IMR-90 (cell line): ENCODE data around the gene DYRK1B. TPM values are rescaled to one million over a fixed set of nuclear protein-coding genes. Genes with fewer than 3 reads are reported as not detected.

Experiments used
- ATAC-seq: fragments of 200-7000 bp; cut with Tn5 transposase; 2 replicates; pipeline ENCODE4 v1.9.1; 2020; ENCODE audit warnings: low read depth, mild to moderate bottlenecking, moderate library complexity
- BruUV-seq: library from RNA; stranded (reverse); fragments of 400-500 nt; replicated peaks from 2 replicates; lab custom pipeline; 2021; lab: Mats Ljungman, UMichigan
- CTCF ChIA-PET: fragments of 300-600 bp; formaldehyde crosslinking; extraction: SDS; loops from one replicate; lab custom pipeline; 2021; ENCODE audit warnings: antibody characterized with exemption; lab: Yijun Ruan, JAX
- POLR2A ChIA-PET: fragments of 300-600 bp; sonication (Branson Sonifier 250); formaldehyde crosslinking; loops from one replicate; lab custom pipeline; 2022; ENCODE audit warnings: antibody characterized with exemption; ENCODE audit not compliant: unreplicated experiment; lab: Charles Lee
- DNase-seq: peaks from one replicate; pipeline ENCODE4 v3.0.0; 2013
- H2AFZ ChIP-seq: replicated peaks from 2 replicates; pipeline ENCODE3; 2013; ENCODE audit warnings: low read length, mild to moderate bottlenecking; ENCODE audit not compliant: poor library complexity
- H2AK5ac ChIP-seq: 2 replicates; pipeline ENCODE4 v1.6.1; 2013; ENCODE audit warnings: low read depth, low read length, inconsistent platforms
- H2AK9ac ChIP-seq: replicated peaks from 2 replicates; pipeline ENCODE3; 2013; ENCODE audit warnings: mild to moderate bottlenecking, low read depth, low read length, moderate library complexity; ENCODE audit not compliant: poor library complexity
- H2BK120ac ChIP-seq: 2 replicates; pipeline ENCODE4 v1.6.1; 2013; ENCODE audit warnings: low read depth, low read length, inconsistent platforms
- H2BK15ac ChIP-seq: 3 replicates; pipeline ENCODE4 v1.6.1; 2013; ENCODE audit warnings: low read depth, low read length, inconsistent platforms
- H2BK20ac ChIP-seq: 2 replicates; pipeline ENCODE4 v1.6.1; 2013; ENCODE audit warnings: low read depth, mild to moderate bottlenecking, inconsistent platforms, low read length, moderate library complexity
- H2BK5ac ChIP-seq: 2 replicates; pipeline ENCODE4 v1.6.1; 2013; ENCODE audit warnings: mild to moderate bottlenecking, low read depth, low read length, inconsistent platforms; ENCODE audit not compliant: poor library complexity, severe bottlenecking
- H3K14ac ChIP-seq: replicated peaks from 2 replicates; pipeline ENCODE4 v1.6.1; 2013; ENCODE audit warnings: low read depth, low read length, inconsistent platforms
- H3K18ac ChIP-seq: 2 replicates; pipeline ENCODE4 v1.6.1; 2013; ENCODE audit warnings: low read depth, low read length, control low read depth
- H3K23ac ChIP-seq: 2 replicates; pipeline ENCODE4 v1.6.1; 2013; ENCODE audit warnings: low read depth, low read length, inconsistent platforms
- H3K27ac ChIP-seq: 2 replicates; pipeline ENCODE4 v1.5.1; 2013; ENCODE audit warnings: mild to moderate bottlenecking, control low read depth, low read length; ENCODE audit not compliant: insufficient read depth
- H3K27me3 ChIP-seq: 2 replicates; pipeline ENCODE4 v1.6.1; 2013; ENCODE audit warnings: low read length; ENCODE audit not compliant: control insufficient read depth, insufficient read depth
- H3K36me3 ChIP-seq: 2 replicates; pipeline ENCODE4 v1.6.1; 2013; ENCODE audit warnings: low read length, mixed read lengths; ENCODE audit not compliant: control insufficient read depth, insufficient read depth
- H3K4ac ChIP-seq: 2 replicates; pipeline ENCODE4 v1.6.1; 2013; ENCODE audit warnings: low read depth, low read length, inconsistent platforms
- H3K4me1 ChIP-seq: 2 replicates; pipeline ENCODE4 v1.6.1; 2013; ENCODE audit warnings: low read length, mixed read lengths; ENCODE audit not compliant: control insufficient read depth, insufficient read depth
- H3K4me2 ChIP-seq: 2 replicates; pipeline ENCODE4 v1.6.1; 2013; ENCODE audit warnings: low read depth, mild to moderate bottlenecking, control low read depth, low read length, moderate library complexity
- H3K4me3 ChIP-seq: 2 replicates; pipeline ENCODE4 v1.5.1; 2013; ENCODE audit warnings: low read depth, mild to moderate bottlenecking, control low read depth, low read length, moderate library complexity; ENCODE audit not compliant: insufficient read depth
- H3K56ac ChIP-seq: 2 replicates; pipeline ENCODE4 v1.6.1; 2013; ENCODE audit warnings: low read length, inconsistent platforms; ENCODE audit not compliant: insufficient read depth; ENCODE audit errors: extremely low read depth
- H3K79me1 ChIP-seq, 2 experiments: 2 replicates each; pipeline ENCODE4 v1.6.1; 2013; ENCODE audit warnings: low read length in 2 of 2, inconsistent platforms in 1 of 2, low read depth in 1 of 2
- H3K9ac ChIP-seq: 2 replicates; pipeline ENCODE4 v1.6.1; 2013; ENCODE audit warnings: low read depth, low read length, control low read depth
- H3K9me1 ChIP-seq: 2 replicates; pipeline ENCODE4 v1.6.1; 2013; ENCODE audit warnings: low read length, inconsistent platforms; ENCODE audit not compliant: insufficient read depth
- H3K9me3 ChIP-seq: 2 replicates; pipeline ENCODE4 v1.6.1; 2013; ENCODE audit warnings: low read length; ENCODE audit not compliant: control insufficient read depth, insufficient read depth
- H4K20me1 ChIP-seq: 2 replicates; pipeline ENCODE4 v1.6.1; 2013; ENCODE audit warnings: low read length, inconsistent platforms; ENCODE audit not compliant: insufficient read depth
- H4K5ac ChIP-seq: 2 replicates; pipeline ENCODE4 v1.6.1; 2013; ENCODE audit warnings: mild to moderate bottlenecking, low read depth, low read length, control low read depth
- H4K8ac ChIP-seq, 2 experiments: 2 replicates each; pipeline ENCODE4 v1.6.1; 2013; ENCODE audit warnings: low read depth in 2 of 2, low read length in 2 of 2, control low read depth in 1 of 2, inconsistent platforms in 1 of 2
- H4K91ac ChIP-seq: 2 replicates; pipeline ENCODE4 v1.6.1; 2013; ENCODE audit warnings: low read depth, low read length, inconsistent platforms; ENCODE audit not compliant: insufficient read depth
- BHLHE40 ChIP-seq: fragments of 150-350 bp; IDR thresholded peaks from 2 replicates; pipeline ENCODE4 v1.6.1; 2016; ENCODE audit warnings: mild to moderate bottlenecking, low read depth, low read length
- CHD1 ChIP-seq: IDR thresholded peaks from 2 replicates; pipeline ENCODE4 v1.6.1; 2012; ENCODE audit warnings: low read depth, low read length, improper control_type of control experiment
- CTCF ChIP-seq: conservative IDR thresholded peaks from 2 replicates; pipeline ENCODE4 v1.5.1; 2012; ENCODE audit warnings: mild to moderate bottlenecking, low read depth, low read length, improper control_type of control experiment
- ELK1 ChIP-seq: fragments of 150-350 bp; IDR thresholded peaks from 2 replicates; pipeline ENCODE4 v1.6.1; 2016; ENCODE audit warnings: low read depth, mild to moderate bottlenecking, low read length, moderate library complexity, borderline replicate concordance
- FOS ChIP-seq: fragments of 150-350 bp; IDR thresholded peaks from 2 replicates; pipeline ENCODE4 v1.6.1; 2016; ENCODE audit warnings: low read depth, low read length
- MAFK ChIP-seq: IDR thresholded peaks from 2 replicates; pipeline ENCODE4 v1.6.1; 2012; ENCODE audit warnings: low read depth, low read length, improper control_type of control experiment
- MXI1 ChIP-seq: IDR thresholded peaks from 2 replicates; pipeline ENCODE4 v1.6.1; 2012; ENCODE audit warnings: low read depth, mild to moderate bottlenecking, low read length, moderate library complexity, borderline replicate concordance
- NFE2L2 ChIP-seq: fragments of 150-350 bp; IDR thresholded peaks from 2 replicates; pipeline ENCODE4 v1.6.1; 2016; ENCODE audit warnings: low read depth, mild to moderate bottlenecking, low read length
- POLR2A ChIP-seq: IDR thresholded peaks from 2 replicates; pipeline ENCODE4 v1.6.1; 2012; ENCODE audit warnings: mild to moderate bottlenecking, low read depth, low read length
- RAD21 ChIP-seq: IDR thresholded peaks from 2 replicates; pipeline ENCODE4 v1.6.1; 2012; ENCODE audit warnings: low read length, improper control_type of control experiment
- RCOR1 ChIP-seq: IDR thresholded peaks from 2 replicates; pipeline ENCODE4 v1.6.1; 2012; ENCODE audit warnings: mild to moderate bottlenecking, low read length, improper control_type of control experiment; ENCODE audit not compliant: insufficient replicate concordance
- RFX5 ChIP-seq: IDR thresholded peaks from 2 replicates; pipeline ENCODE4 v1.8.0; 2012; ENCODE audit warnings: low read depth, mild to moderate bottlenecking, low read length, moderate library complexity
- SMC3 ChIP-seq: fragments of 150-350 bp; IDR thresholded peaks from 2 replicates; pipeline ENCODE4 v1.6.1; 2016; ENCODE audit warnings: low read depth, mild to moderate bottlenecking, antibody characterized with exemption, low read length, moderate library complexity
- WGBS, 2 experiments: methylation state at CpG; one replicate each; pipeline versions ENCODE4 v1.1.5 to v1.1.7; 2013; ENCODE audit warnings: missing lambda C conversion rate in 2 of 2; ENCODE audit not compliant: insufficient read length in 1 of 2; ENCODE audit errors: extremely low coverage in 2 of 2; 5-methylcytosine and 5-hydroxymethylcytosine counted together
- dilution Hi-C: fragments of 300-500 bp; cut with HindIII; formaldehyde crosslinking; loops from one replicate; pipeline ENCODE4 v1.14.3; 2018; ENCODE audit warnings: low sequenced_read_pairs; ENCODE audit not compliant: unreplicated experiment
- in situ Hi-C: fragments of 300-500 bp; cut with MboI; formaldehyde crosslinking; loops from 3 replicates; pipeline ENCODE4 v1.14.3; 2019; ENCODE audit warnings: low sequenced_read_pairs, inconsistent platforms, mixed read lengths
- intact Hi-C: fragments of 100-400 bp; cut with micrococcal nuclease; formaldehyde crosslinking; loops from 2 replicates; pipeline ENCODE4 v1.10.0; 2022
- polyA plus RNA-seq, 3 experiments: library from polyadenylated mRNA; depleted of rRNA; stranded (reverse); fragments of >200 nt; gene quantifications; 2 replicates each; pipeline ENCODE4 v1.2.3, GENCODE V29; 2012; ENCODE audit warnings: low replicate concordance in 1 of 3
- total RNA-seq: library from RNA; depleted of rRNA; stranded (reverse); fragments of >200 nt; gene quantifications from 2 replicates; pipeline ENCODE4 v1.2.3, GENCODE V29; 2012
- TF ChIP-seq, protein P1 (sequence below): fragments of 150-350 bp; IDR thresholded peaks from 2 replicates; pipeline ENCODE4 v1.6.1; 2017; ENCODE audit warnings: mild to moderate bottlenecking, antibody characterized with exemption, low read length, low read depth

DYRK1B gene
- total and polyA plus RNA-seq, 2 of the 4 experiments (the other 2 are of a cell fraction) = 2.7 to 11.4 TPM

GRCh38 chr19:39878398-39878797, 44.4 kb upstream of the DYRK1B start:
- dilution Hi-C loops (no loop called here), intact Hi-C loops (no loop called here), in situ Hi-C loops (no loop called here)
- H3K9me3 ChIP-seq = no peaks in the 10 kb centered on the region
- H3K18ac ChIP-seq = no peak overlapping the region
- TF ChIP-seq MXI1 (no peak), BHLHE40 (no peak), CHD1 (no peak), RCOR1 (no peak), NFE2L2 (no peak), SMC3 (no peak), ELK1 (no peak), CTCF (no peak), RFX5 (no peak), FOS (no peak), RAD21 (no peak), MAFK (no peak), POLR2A (no peak)
- TF ChIP-seq, protein P1, sequence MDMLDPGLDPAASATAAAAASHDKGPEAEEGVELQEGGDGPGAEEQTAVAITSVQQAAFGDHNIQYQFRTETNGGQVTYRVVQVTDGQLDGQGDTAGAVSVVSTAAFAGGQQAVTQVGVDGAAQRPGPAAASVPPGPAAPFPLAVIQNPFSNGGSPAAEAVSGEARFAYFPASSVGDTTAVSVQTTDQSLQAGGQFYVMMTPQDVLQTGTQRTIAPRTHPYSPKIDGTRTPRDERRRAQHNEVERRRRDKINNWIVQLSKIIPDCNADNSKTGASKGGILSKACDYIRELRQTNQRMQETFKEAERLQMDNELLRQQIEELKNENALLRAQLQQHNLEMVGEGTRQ = no peak
- no peak overlapping the region for H3K23ac ChIP-seq
- no peaks in the 10 kb centered on the region for H3K36me3 ChIP-seq
- H3K27me3 ChIP-seq = no peaks in the 10 kb centered on the region
- H4K8ac ChIP-seq = no peak overlapping the region
- no peaks in the 10 kb centered on the region for H3K79me1 ChIP-seq
- H2AFZ ChIP-seq = no peak overlapping the region
- BruUV-seq = no TSS peak
- WGBS, 2 experiments = 60% methylated on average over 1 of the region's 1 CpG; no CpG with 5 or more reads in 1 of the 2 experiments
- H4K91ac ChIP-seq = no peak overlapping the region
- no peak overlapping the region for H2BK5ac ChIP-seq
- DNase-seq = no peak
- no peak overlapping the region for H3K14ac ChIP-seq
- H2AK9ac ChIP-seq = no peak overlapping the region
- no peak overlapping the region for H2BK15ac ChIP-seq
- H2AK5ac ChIP-seq = no peak overlapping the region
- H3K9me1 ChIP-seq = no peaks in the 10 kb centered on the region
- ChIA-PET POLR2A (no interaction called here), CTCF (no interaction called here)
- no peak overlapping the region for H3K4me2 ChIP-seq
- H3K56ac ChIP-seq = no peak overlapping the region
- H3K4me1 ChIP-seq = no peaks in the 10 kb centered on the region
- no peak overlapping the region for H3K4me3 ChIP-seq
- H3K9ac ChIP-seq = no peak overlapping the region
- H4K20me1 ChIP-seq = no peaks in the 10 kb centered on the region
- H3K27ac ChIP-seq = no peak overlapping the region
- ATAC-seq = no peak
- no peak overlapping the region for H2BK20ac ChIP-seq
- H3K4ac ChIP-seq = no peak overlapping the region
- H2BK120ac ChIP-seq = no peak overlapping the region
- no peak overlapping the region for H4K5ac ChIP-seq
